ENCODE measurements around the gene LSAMP.

The LSAMP gene

GRCh38 chr3:116367761-116368395, 77.4 kb downstream of the LSAMP start:
- DNase-seq (ENCODE audit: low read depth in 2 of 2, low spot score in 1 of 2), result no peak

GRCh38 chr3:116356056-116356455, 89.2 kb downstream of the LSAMP start:
- no peak for DNase-seq (ENCODE audit: low read depth in 2 of 2, low spot score in 1 of 2)

- no peak for DNase-seq (ENCODE audit: low read depth in 2 of 2, low spot score in 1 of 2)
These were observed 90.9 kb downstream of the LSAMP start for GRCh38 chr3:116354382-116354781.

GRCh38 chr3:116350119-116350733, 95.1 kb downstream of the LSAMP start:
- no peak for DNase-seq (ENCODE audit: low read depth in 2 of 2, low spot score in 1 of 2)

GRCh38 chr3:116348216-116348615, 97.1 kb downstream of the LSAMP start:
- no peak for DNase-seq (ENCODE audit: low read depth in 2 of 2, low spot score in 1 of 2)

GRCh38 chr3:116342499-116342898, 102.8 kb downstream of the LSAMP start:
- no peak for DNase-seq (ENCODE audit: low read depth in 2 of 2, low spot score in 1 of 2)

- DNase-seq (ENCODE audit: low read depth in 2 of 2, low spot score in 1 of 2), result no peak
These were observed 103.4 kb downstream of the LSAMP start for GRCh38 chr3:116341899-116342298.

GRCh38 chr3:116341381-116341780, 103.9 kb downstream of the LSAMP start:
- DNase-seq (ENCODE audit: low read depth in 2 of 2, low spot score in 1 of 2), result no peak

- DNase-seq (ENCODE audit: low read depth in 2 of 2, low spot score in 1 of 2), result no peak
These were observed 104.5 kb downstream of the LSAMP start for GRCh38 chr3:116340680-116341216.

- no peak for DNase-seq (ENCODE audit: low read depth in 2 of 2, low spot score in 1 of 2)
These were observed 105.8 kb downstream of the LSAMP start for GRCh38 chr3:116339441-116340028.

GRCh38 chr3:116338713-116339112, 106.6 kb downstream of the LSAMP start:
- DNase-seq (ENCODE audit: low read depth in 2 of 2, low spot score in 1 of 2), result no peak

- DNase-seq (ENCODE audit: low read depth in 2 of 2, low spot score in 1 of 2), result no peak
These were observed 108.1 kb downstream of the LSAMP start for GRCh38 chr3:116337229-116337628.

- no peak for DNase-seq (ENCODE audit: low read depth in 2 of 2, low spot score in 1 of 2)
These were observed 113.9 kb downstream of the LSAMP start for GRCh38 chr3:116331380-116331779.

- no peak for DNase-seq (ENCODE audit: low read depth in 2 of 2, low spot score in 1 of 2)
These were observed 122.4 kb downstream of the LSAMP start for GRCh38 chr3:116322750-116323375.

GRCh38 chr3:116318370-116318769, 126.9 kb downstream of the LSAMP start:
- no peak for DNase-seq (ENCODE audit: low read depth in 2 of 2, low spot score in 1 of 2)

- no peak for DNase-seq (ENCODE audit: low read depth in 2 of 2, low spot score in 1 of 2)
These were observed 128.5 kb downstream of the LSAMP start for GRCh38 chr3:116316771-116317170.

- DNase-seq (ENCODE audit: low read depth in 2 of 2, low spot score in 1 of 2), result no peak
These were observed 130.8 kb downstream of the LSAMP start for GRCh38 chr3:116314476-116314875.

GRCh38 chr3:116306720-116307119, 138.6 kb downstream of the LSAMP start:
- no peak for DNase-seq (ENCODE audit: low read depth in 2 of 2, low spot score in 1 of 2)

GRCh38 chr3:116306149-116306548, 139.1 kb downstream of the LSAMP start:
- DNase-seq (ENCODE audit: low read depth in 2 of 2, low spot score in 1 of 2), result no peak

GRCh38 chr3:116302087-116302747, 143.1 kb downstream of the LSAMP start:
- no peak for DNase-seq (ENCODE audit: low read depth in 2 of 2, low spot score in 1 of 2)

GRCh38 chr3:116301422-116301821, 143.9 kb downstream of the LSAMP start:
- no peak for DNase-seq (ENCODE audit: low read depth in 2 of 2, low spot score in 1 of 2)
